Osteoblast (primary cell): Measurements from ENCODE around the gene IL36RN. TPM values are rescaled to one million over a fixed set of nuclear protein-coding genes. Genes with fewer than 3 reads are reported as not detected.

Experiments
- DNase-seq: peaks from one replicate; pipeline ENCODE4 v3.0.0; 2011; ENCODE audit warnings: low spot score, mixed read lengths; ENCODE audit not compliant: insufficient read length; ENCODE audit errors: missing footprints
- H2AFZ ChIP-seq: 2 replicates; pipeline ENCODE4 v1.6.0; 2011; ENCODE audit warnings: mild to moderate bottlenecking, low read length
- H3K27ac ChIP-seq: 2 replicates; pipeline ENCODE4 v1.5.1; 2011; ENCODE audit warnings: mild to moderate bottlenecking, low read depth, low read length, moderate library complexity
- H3K27me3 ChIP-seq: 2 replicates; pipeline ENCODE4 v1.6.0; 2012; ENCODE audit warnings: mild to moderate bottlenecking, control low read depth, inconsistent platforms, low read length, moderate library complexity; ENCODE audit not compliant: insufficient read depth
- H3K36me3 ChIP-seq: 2 replicates; pipeline ENCODE4 v1.5.1; 2011; ENCODE audit warnings: mild to moderate bottlenecking, low read length, control low read depth, moderate library complexity; ENCODE audit not compliant: insufficient read depth
- H3K4me1 ChIP-seq: 2 replicates; pipeline ENCODE4 v1.5.1; 2011; ENCODE audit warnings: mild to moderate bottlenecking, low read length, control low read depth, moderate library complexity; ENCODE audit not compliant: insufficient read depth
- H3K4me2 ChIP-seq: 2 replicates; pipeline ENCODE4 v1.6.0; 2011; ENCODE audit warnings: mild to moderate bottlenecking, low read length; ENCODE audit not compliant: insufficient read depth
- H3K4me3 ChIP-seq: fragments of 200-600 bp; sonication (generic); 3 replicates; pipeline ENCODE4 v1.5.1; 2012; ENCODE audit warnings: mild to moderate bottlenecking, low read length, inconsistent platforms; ENCODE audit not compliant: insufficient read depth
- H3K79me2 ChIP-seq: 2 replicates; pipeline ENCODE4 v1.6.0; 2012; ENCODE audit warnings: mild to moderate bottlenecking, low read length, control low read depth, inconsistent platforms; ENCODE audit not compliant: insufficient read depth
- H3K9me3 ChIP-seq: 2 replicates; pipeline ENCODE4 v1.5.1; 2011; ENCODE audit warnings: low read depth, low read length, control low read depth
- H4K20me1 ChIP-seq: 2 replicates; pipeline ENCODE4 v1.6.0; 2012; ENCODE audit warnings: mild to moderate bottlenecking, low read length, control low read depth; ENCODE audit not compliant: insufficient read depth
- total RNA-seq: library from RNA; depleted of rRNA; stranded (reverse); fragments of >200 nt; gene quantifications from 2 replicates; pipeline ENCODE4 v1.2.3, GENCODE V29; 2012
- TF ChIP-seq, protein P1 (sequence below): IDR thresholded peaks from 2 replicates; pipeline ENCODE4 v1.5.1; 2011; ENCODE audit warnings: mild to moderate bottlenecking, low read depth, low read length, moderate library complexity; ENCODE audit errors: extremely low read depth

Gene IL36RN
- total RNA-seq, 1 donor: not detected

DNA sequence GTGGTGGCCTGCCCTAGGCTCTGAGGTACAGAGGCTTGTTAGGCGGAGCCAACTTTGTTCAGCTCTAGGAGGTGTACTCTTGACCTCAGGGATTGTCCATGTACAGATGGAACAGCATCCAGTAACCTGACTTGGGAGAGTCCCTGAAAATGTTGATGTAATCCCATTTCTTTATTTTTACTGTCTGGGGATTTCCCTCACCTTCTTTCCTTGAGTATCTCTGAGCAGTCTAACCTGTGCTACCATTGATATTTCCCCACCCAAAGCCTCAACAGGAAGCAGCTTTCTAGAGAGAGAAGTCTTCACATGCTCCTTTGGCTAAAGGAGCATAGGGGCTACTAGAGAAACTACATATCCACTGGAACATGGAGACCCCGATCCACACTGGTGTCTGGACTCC is 43.3 kb upstream of the IL36RN start:
- H3K27me3 ChIP-seq: peaks cover 15% of the 10 kb centered on the region
- H3K36me3 ChIP-seq: no peaks in the 10 kb centered on the region
- H4K20me1 ChIP-seq: no peaks in the 10 kb centered on the region
- no peaks in the 10 kb centered on the region for H3K79me2 ChIP-seq
- no peak overlapping the region for H3K4me2 ChIP-seq
- H2AFZ ChIP-seq: no peak overlapping the region
- H3K4me3 ChIP-seq: no peak overlapping the region
- no peak for DNase-seq
- peaks cover 6% of the 10 kb centered on the region for H3K4me1 ChIP-seq
- H3K9me3 ChIP-seq: no peaks in the 10 kb centered on the region
- no peak overlapping the region for H3K27ac ChIP-seq
- TF ChIP-seq, protein P1, sequence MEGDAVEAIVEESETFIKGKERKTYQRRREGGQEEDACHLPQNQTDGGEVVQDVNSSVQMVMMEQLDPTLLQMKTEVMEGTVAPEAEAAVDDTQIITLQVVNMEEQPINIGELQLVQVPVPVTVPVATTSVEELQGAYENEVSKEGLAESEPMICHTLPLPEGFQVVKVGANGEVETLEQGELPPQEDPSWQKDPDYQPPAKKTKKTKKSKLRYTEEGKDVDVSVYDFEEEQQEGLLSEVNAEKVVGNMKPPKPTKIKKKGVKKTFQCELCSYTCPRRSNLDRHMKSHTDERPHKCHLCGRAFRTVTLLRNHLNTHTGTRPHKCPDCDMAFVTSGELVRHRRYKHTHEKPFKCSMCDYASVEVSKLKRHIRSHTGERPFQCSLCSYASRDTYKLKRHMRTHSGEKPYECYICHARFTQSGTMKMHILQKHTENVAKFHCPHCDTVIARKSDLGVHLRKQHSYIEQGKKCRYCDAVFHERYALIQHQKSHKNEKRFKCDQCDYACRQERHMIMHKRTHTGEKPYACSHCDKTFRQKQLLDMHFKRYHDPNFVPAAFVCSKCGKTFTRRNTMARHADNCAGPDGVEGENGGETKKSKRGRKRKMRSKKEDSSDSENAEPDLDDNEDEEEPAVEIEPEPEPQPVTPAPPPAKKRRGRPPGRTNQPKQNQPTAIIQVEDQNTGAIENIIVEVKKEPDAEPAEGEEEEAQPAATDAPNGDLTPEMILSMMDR: no peak

- Histone ChIP-seq H3K9me3 (no peaks in the 10 kb centered on the region), H3K27me3 (peaks cover 26% of the 10 kb centered on the region), H3K79me2 (no peaks in the 10 kb centered on the region), H3K4me2 (no peak overlapping the region), H2AFZ (no peak overlapping the region), H4K20me1 (no peaks in the 10 kb centered on the region), H3K36me3 (no peaks in the 10 kb centered on the region), H3K4me3 (no peak overlapping the region), H3K27ac (no peak overlapping the region), H3K4me1 (no peaks in the 10 kb centered on the region)
- DNase-seq: no peak
- TF ChIP-seq, protein P1: no peak
Measured at GRCh38 chr2:113018509-113018908, 40.5 kb upstream of the IL36RN start.

DNA sequence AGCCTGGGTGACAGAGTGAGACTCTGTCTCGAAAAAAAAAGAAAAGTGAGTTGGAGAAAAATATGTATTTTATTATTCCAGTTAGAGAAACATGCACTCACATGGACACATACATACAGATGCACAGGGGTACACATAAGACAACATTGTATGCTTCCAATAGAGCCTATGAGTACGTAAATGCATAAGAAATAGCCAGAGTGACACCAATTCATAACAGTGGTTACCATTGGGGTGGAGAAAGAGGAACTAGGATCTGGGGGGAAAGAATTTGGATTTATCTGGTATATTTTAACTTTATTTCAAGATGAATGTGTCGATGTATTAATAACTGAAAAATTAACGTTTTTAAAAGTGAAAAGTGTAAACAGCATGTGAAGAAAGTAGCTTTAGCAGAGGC is 37.7 kb upstream of the IL36RN start:
- no peak overlapping the region for H2AFZ ChIP-seq
- no peak for DNase-seq
- TF ChIP-seq, protein P1: no peak
- H3K9me3 ChIP-seq: no peaks in the 10 kb centered on the region
- no peak overlapping the region for H3K4me3 ChIP-seq
- H3K36me3 ChIP-seq: no peaks in the 10 kb centered on the region
- H4K20me1 ChIP-seq: no peaks in the 10 kb centered on the region
- no peaks in the 10 kb centered on the region for H3K79me2 ChIP-seq
- peaks cover 35% of the 10 kb centered on the region for H3K27me3 ChIP-seq
- H3K4me1 ChIP-seq: no peaks in the 10 kb centered on the region
- no peak overlapping the region for H3K4me2 ChIP-seq
- no peak overlapping the region for H3K27ac ChIP-seq

DNA sequence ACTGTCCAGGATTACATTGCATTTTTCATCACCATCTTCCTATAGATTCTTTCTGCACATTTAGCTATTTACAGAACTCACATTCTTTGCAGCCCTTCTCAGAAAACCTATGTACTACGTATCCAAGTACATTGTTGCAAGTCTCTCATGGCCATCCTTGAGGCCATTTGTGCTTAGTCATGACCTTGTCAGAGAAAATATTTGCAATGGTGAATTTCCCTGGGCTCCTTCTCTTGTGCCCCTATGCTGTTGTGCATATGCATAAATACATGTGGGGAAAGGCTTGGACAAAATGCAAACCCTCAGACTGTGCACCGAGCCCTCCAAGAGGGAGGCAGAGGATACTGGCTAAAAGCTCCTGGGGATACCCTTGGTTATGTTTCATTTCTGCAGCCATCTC is 34.2 kb upstream of the IL36RN start:
- Histone ChIP-seq H3K27ac (no peak overlapping the region), H3K79me2 (no peaks in the 10 kb centered on the region), H3K4me1 (no peaks in the 10 kb centered on the region), H3K27me3 (peaks cover 49% of the 10 kb centered on the region), H2AFZ (no peak overlapping the region), H3K36me3 (no peaks in the 10 kb centered on the region), H3K4me2 (no peak overlapping the region), H4K20me1 (no peaks in the 10 kb centered on the region), H3K4me3 (no peak overlapping the region), H3K9me3 (no peaks in the 10 kb centered on the region)
- no peak for DNase-seq
- TF ChIP-seq, protein P1: no peak
